Urothelium cell line (cell line): ENCODE data around the gene HM13.
"Not testable (repeated sequence)": the region's sequence is repeated elsewhere in the genome, so short reads cannot be mapped to it uniquely, and the experiment has no call there.

ENCODE experiments used
- DNase-seq: peaks from one replicate; pipeline ENCODE4 v3.0.0; 2011; ENCODE audit warnings: low spot score, mixed read lengths
- FAIRE-seq: peaks from 2 replicates; lab custom pipeline; 2011; peaks lifted over from hg19 to GRCh38; lab: Jason Lieb, UNC

HM13 gene

DNA sequence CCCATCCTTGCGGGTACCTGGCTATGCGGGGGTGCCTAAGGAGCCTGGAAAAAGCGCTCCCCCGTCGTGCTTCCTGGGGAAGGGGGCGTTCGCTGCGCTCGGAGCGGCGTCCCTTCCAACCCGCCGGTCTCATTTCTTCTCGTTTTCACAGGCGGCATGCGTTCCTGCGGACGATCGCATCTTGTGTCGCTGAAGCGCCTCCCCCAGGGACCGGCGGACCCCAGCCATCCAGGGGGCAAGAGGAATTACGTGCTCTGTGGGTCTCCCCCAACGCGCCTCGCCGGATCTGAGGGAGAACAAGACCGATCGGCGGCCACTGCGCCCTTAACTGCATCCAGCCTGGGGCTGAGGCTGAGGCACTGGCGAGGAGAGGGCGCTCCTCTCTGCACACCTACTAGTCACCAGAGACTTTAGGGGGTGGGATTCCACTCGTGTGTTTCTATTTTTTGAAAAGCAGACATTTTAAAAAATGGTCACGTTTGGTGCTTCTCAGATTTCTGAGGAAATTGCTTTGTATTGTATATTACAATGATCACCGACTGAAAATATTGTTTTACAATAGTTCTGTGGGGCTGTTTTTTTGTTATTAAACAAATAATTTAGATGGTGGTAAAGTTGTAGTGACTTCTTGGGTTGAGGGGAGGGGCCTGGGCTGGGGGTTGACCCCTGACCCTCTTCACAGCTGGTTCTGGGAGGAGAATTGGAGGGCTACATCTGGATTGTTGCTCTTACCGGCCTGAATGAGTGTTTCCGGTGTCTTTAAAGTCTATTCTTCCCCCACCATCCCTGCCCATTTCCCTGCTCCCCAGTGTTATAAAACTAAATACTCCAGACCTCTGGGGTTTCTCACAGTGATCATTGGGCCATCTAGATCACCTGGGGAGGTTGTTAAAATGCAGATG is 91.9 kb downstream of the HM13 start:
- DNase-seq (no peak), FAIRE-seq (no peak)

DNA sequence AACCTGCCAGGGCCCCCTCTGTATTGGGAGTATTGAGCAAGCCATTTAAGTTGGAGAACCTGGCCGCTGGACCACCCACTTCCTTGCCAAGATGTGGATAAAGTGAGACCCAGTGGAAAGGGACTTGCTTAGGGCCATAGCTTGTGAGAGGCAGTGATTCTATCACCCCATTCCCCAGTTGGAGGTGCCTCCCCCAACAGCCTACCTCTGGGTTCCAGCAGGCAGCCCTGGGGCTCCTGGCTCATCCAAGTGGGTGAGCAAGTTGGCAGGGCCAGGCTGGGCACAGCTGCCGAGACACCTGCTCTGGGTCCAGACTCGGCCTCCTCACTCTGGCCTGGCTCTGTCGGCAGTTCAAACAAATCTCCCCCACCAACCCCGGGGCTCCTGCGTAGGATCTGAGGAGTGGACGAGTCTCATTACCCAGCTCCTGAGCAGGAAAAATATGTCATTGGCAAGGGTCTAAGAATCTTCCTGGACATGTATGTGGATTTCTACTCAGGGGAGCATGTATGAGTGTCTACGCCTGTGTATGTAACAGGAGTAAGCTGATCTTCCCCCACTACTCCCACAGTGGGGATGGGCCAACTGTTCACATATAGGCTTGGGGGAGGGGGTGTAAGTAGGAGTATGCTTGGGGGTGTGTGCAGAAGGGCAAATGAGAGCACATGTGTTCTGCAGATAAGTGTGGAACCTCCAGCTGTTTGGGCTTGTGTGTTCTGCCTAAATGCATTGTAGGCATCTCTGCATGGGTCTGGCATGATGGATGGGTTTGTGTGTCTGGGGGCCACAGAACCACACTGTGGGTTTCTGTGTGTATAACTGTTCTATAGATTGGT is 92.8 kb downstream of the HM13 start:
- FAIRE-seq (no peak), DNase-seq (peak; percentile 36)

GRCh38 chr20:31607640-31608250 is 93.5 kb downstream of the HM13 start:
- FAIRE-seq, result no peak
- DNase-seq, result no peak

DNA sequence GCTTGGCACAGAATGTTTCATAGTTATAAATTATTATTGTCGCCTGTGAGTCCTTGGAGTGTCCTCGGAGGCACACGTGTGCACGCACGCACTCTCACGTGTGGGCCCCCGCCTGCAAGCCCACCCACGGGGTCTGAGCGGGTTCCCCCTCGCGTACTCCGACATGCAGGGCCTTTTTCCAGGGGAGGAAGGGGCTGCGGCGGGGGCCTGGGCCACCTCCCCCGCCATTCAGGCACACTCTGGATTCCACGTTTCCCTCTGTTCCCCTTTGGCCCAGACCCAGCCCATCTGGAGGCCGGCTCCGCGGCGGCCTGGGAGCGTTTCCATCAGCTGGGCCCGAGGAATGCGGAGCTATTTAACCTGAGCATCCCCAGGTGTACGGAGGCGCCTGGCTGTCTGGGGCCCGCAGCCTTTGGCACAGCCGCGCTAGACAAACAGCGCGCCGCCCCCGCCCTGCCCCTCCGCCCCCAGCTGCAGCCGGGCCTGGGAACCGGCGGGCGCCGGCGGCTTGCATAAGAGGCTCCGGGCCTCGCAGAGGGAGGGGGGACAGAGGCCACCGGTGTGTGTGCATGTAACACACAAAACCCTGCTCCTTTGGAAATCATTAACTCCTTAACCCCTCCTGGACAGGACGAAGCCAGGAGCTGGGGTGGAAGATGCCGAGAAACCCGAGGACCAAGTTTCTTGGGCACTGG is 94.2 kb downstream of the HM13 start:
- FAIRE-seq, result no peak
- DNase-seq, result peak; percentile 90

DNA sequence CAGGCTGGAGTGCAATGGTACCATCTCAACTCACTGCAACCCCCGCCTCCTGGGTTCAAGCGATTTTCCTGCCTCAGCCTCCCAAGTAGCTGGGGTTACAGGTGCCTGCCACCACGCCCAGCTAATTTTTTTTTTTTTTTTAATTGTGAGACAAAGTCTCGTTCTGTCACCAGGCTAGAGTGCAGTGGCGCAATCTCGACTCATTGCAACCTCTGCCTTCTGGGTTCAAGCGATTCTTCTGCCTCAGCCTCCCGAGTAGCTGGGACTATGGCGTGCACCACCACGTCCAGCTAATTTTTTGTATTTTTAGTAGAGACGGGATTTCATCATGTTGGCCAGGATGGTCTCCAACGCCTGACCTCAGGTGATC is 98.0 kb downstream of the HM13 start:
- DNase-seq, FAIRE-seq: not testable (repeated sequence)

DNA sequence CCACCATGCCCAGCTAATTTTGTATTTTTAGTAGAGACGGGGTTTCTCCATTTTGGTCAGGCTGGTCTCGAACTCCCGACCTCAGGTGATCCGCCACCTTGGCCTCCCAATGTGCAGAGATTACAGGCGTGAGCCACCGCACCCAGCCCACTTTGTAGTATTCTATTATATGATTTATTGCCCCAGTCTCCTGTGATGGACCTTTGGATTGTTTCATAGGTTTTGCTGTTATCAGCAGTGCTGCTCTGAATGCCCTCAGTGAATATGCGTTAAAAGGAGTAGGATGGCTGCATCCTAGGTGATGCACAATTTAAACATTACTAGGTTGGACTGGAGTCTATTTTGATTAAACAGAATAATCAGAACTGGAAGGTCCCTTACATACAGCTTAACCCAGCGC is 101.2 kb downstream of the HM13 start:
- no peak for FAIRE-seq
- DNase-seq, result no peak

DNA sequence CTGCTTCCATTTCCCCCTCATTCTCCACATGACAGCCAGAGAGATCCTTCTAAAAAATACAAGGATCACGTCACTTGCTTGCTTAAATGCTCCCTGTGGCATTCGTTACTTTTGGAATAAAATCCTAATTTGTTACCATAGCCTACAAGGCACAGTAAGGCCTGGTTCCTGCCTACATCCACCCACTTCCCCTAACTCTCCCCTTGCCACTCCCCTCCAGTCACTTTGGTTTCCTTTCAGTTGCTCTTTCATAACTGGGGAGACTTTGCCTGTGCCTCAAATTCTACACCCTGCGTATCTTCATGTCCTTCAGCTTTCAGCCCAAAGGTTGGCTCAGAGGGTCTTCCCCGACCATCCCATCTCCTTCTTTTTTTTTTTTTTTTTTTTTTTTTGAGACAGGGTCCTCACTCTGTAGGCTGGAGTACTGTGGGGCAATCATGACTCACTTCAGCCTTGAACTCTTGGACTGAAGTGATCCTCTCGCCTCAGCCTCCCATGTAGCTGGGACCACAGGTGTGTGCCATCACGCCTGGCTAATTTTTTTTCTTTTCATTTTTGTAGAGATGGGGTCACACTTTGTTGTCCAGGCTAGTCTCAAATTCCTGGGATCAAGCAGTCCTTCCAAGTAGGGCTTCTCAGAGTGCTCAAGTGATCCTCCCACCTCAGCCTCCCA is 103.3 kb downstream of the HM13 start:
- FAIRE-seq (no peak), DNase-seq (no peak)
